KMS-11 (cell line): Measurements from ENCODE around the gene CRHR2.
A peak's percentile ranks its signal among the peaks of the same experiment; 100 is the strongest.

Experiments used
- H2AFZ ChIP-seq: fragments of 200-600 bp; sonication (generic); 2 replicates; pipeline ENCODE4 v1.6.1; 2016; ENCODE audit warnings: antibody characterized with exemption, mixed run types, low read depth
- H3K27ac ChIP-seq: fragments of 200-600 bp; sonication (generic); 2 replicates; pipeline ENCODE4 v1.6.1; 2016; ENCODE audit warnings: mild to moderate bottlenecking, mixed run types
- H3K27me3 ChIP-seq: fragments of 200-600 bp; sonication (generic); 2 replicates; pipeline ENCODE4 v1.6.1; 2017; ENCODE audit warnings: mild to moderate bottlenecking, low read depth, mixed run types, moderate library complexity; ENCODE audit not compliant: insufficient read depth
- H3K36me3 ChIP-seq: fragments of 200-600 bp; sonication (generic); 2 replicates; pipeline ENCODE4 v1.6.1; 2017; ENCODE audit warnings: mild to moderate bottlenecking, mixed run types; ENCODE audit not compliant: insufficient read depth
- H3K4me1 ChIP-seq: fragments of 200-600 bp; sonication (generic); 2 replicates; pipeline ENCODE4 v1.6.1; 2016; ENCODE audit warnings: mild to moderate bottlenecking, low read depth, mixed run types; ENCODE audit not compliant: poor library complexity, severe bottlenecking
- H3K4me2 ChIP-seq: fragments of 200-600 bp; sonication (generic); 2 replicates; pipeline ENCODE4 v1.7.0; 2016; ENCODE audit warnings: mild to moderate bottlenecking, mixed run types
- H3K4me3 ChIP-seq: fragments of 200-600 bp; sonication (generic); IDR thresholded peaks from 2 replicates; pipeline ENCODE4 v1.6.1; 2017; ENCODE audit warnings: low read depth, low read length, mixed read lengths; ENCODE audit not compliant: insufficient read depth
- H3K79me2 ChIP-seq: fragments of 200-600 bp; sonication (generic); 2 replicates; pipeline ENCODE4 v1.6.1; 2016; ENCODE audit warnings: low read depth, mixed run types; ENCODE audit not compliant: insufficient read depth
- H3K9ac ChIP-seq: fragments of 200-600 bp; sonication (generic); 2 replicates; pipeline ENCODE4 v1.6.1; 2016; ENCODE audit warnings: mild to moderate bottlenecking, mixed run types
- H4K20me1 ChIP-seq: fragments of 200-600 bp; sonication (generic); 2 replicates; pipeline ENCODE4 v1.6.1; 2016; ENCODE audit warnings: mild to moderate bottlenecking, mixed run types; ENCODE audit not compliant: insufficient read depth
- CTCF ChIP-seq: fragments of 200-600 bp; sonication (generic); conservative IDR thresholded peaks from 2 replicates; pipeline ENCODE4 v1.6.1; 2017; ENCODE audit warnings: low read depth, mild to moderate bottlenecking, antibody characterized with exemption, low read length, moderate library complexity, mixed read lengths

Gene CRHR2

GRCh38 chr7:30706316-30706715 is 24.1 kb upstream of the CRHR2 start:
- Histone ChIP-seq H3K36me3 (no peaks in the 10 kb centered on the region), H3K4me3 (no peak overlapping the region), H3K27ac (no peak overlapping the region), H3K79me2 (no peaks in the 10 kb centered on the region), H4K20me1 (no peaks in the 10 kb centered on the region), H2AFZ (no peak overlapping the region), H3K9ac (no peak overlapping the region), H3K4me2 (no peak overlapping the region), H3K4me1 (peaks cover 20% of the 10 kb centered on the region), H3K27me3 (no peaks in the 10 kb centered on the region)
- no peak for TF ChIP-seq CTCF

GRCh38 chr7:30705596-30705995 is 23.3 kb upstream of the CRHR2 start:
- Histone ChIP-seq H3K4me3 (no peak overlapping the region), H3K36me3 (no peaks in the 10 kb centered on the region), H3K27me3 (no peaks in the 10 kb centered on the region), H4K20me1 (no peaks in the 10 kb centered on the region), H3K9ac (peak overlapping the region; percentile 12; the same call in 1 of the 2 replicates), H3K27ac (peak overlapping the region; percentile 26; the same call in 1 of the 2 replicates), H3K4me1 (peaks cover 20% of the 10 kb centered on the region), H3K79me2 (no peaks in the 10 kb centered on the region), H2AFZ (peak overlapping the region; percentile 44; the same call in 1 of the 2 replicates), H3K4me2 (peak overlapping the region; percentile 75)
- no peak for TF ChIP-seq CTCF

GRCh38 chr7:30705008-30705407 is 22.8 kb upstream of the CRHR2 start:
- peak overlapping the region; percentile 26; the same call in 1 of the 2 replicates for H3K27ac ChIP-seq
- peak overlapping the region; percentile 44; the same call in 1 of the 2 replicates for H2AFZ ChIP-seq
- H3K4me2 ChIP-seq = peak overlapping the region; percentile 75
- no peaks in the 10 kb centered on the region for H3K36me3 ChIP-seq
- H3K9ac ChIP-seq = peak overlapping the region; percentile 12; the same call in 1 of the 2 replicates
- peaks cover 20% of the 10 kb centered on the region for H3K4me1 ChIP-seq
- TF ChIP-seq CTCF = no peak
- no peaks in the 10 kb centered on the region for H3K27me3 ChIP-seq
- H4K20me1 ChIP-seq = no peaks in the 10 kb centered on the region
- H3K79me2 ChIP-seq = no peaks in the 10 kb centered on the region
- H3K4me3 ChIP-seq = no peak overlapping the region

- H3K27ac ChIP-seq = no peak overlapping the region
- H3K4me1 ChIP-seq = peaks cover 20% of the 10 kb centered on the region
- H3K79me2 ChIP-seq = no peaks in the 10 kb centered on the region
- TF ChIP-seq CTCF = no peak
- no peak overlapping the region for H2AFZ ChIP-seq
- H3K4me2 ChIP-seq = no peak overlapping the region
- no peaks in the 10 kb centered on the region for H3K36me3 ChIP-seq
- H3K27me3 ChIP-seq = no peaks in the 10 kb centered on the region
- no peak overlapping the region for H3K4me3 ChIP-seq
- no peak overlapping the region for H3K9ac ChIP-seq
- H4K20me1 ChIP-seq = no peaks in the 10 kb centered on the region
These were observed 21.5 kb upstream of the CRHR2 start for GRCh38 chr7:30703756-30704155.
